MV-4-11 (cell line): Measurements from ENCODE around the gene TSPAN9.

Experiments used
- DNase-seq: peaks from one replicate; lab custom pipeline; 2025; lab: John Stamatoyannopoulos, UW

Gene TSPAN9

GRCh38 chr12:3275171-3276041, 198.2 kb downstream of the TSPAN9 start:
- DNase-seq: peak; percentile 37

GRCh38 chr12:3276226-3276625, 199.0 kb downstream of the TSPAN9 start:
- no peak for DNase-seq

- no peak for DNase-seq
Measured at GRCh38 chr12:3277306-3277943, 200.2 kb downstream of the TSPAN9 start.

GRCh38 chr12:3278681-3279414, 201.7 kb downstream of the TSPAN9 start:
- DNase-seq: no peak

GRCh38 chr12:3279415-3279780, 202.2 kb downstream of the TSPAN9 start:
- DNase-seq: no peak

GRCh38 chr12:3279832-3280231, 202.7 kb downstream of the TSPAN9 start:
- DNase-seq: no peak

GRCh38 chr12:3280967-3281366, 203.8 kb downstream of the TSPAN9 start:
- DNase-seq: no peak

GRCh38 chr12:3281588-3282383, 204.6 kb downstream of the TSPAN9 start:
- DNase-seq: peak; percentile 60

GRCh38 chr12:3282384-3282670, 205.1 kb downstream of the TSPAN9 start:
- DNase-seq: no peak

GRCh38 chr12:3283137-3283680, 206.0 kb downstream of the TSPAN9 start:
- DNase-seq: no peak

GRCh38 chr12:3284405-3284804, 207.2 kb downstream of the TSPAN9 start:
- DNase-seq: no peak

- no peak for DNase-seq
Measured at GRCh38 chr12:3285570-3285969, 208.4 kb downstream of the TSPAN9 start.

- DNase-seq: no peak
Measured at GRCh38 chr12:3288690-3289089, 211.5 kb downstream of the TSPAN9 start.

- DNase-seq: no peak
Measured at GRCh38 chr12:3289702-3290101, 212.5 kb downstream of the TSPAN9 start.

- DNase-seq: no peak
Measured at GRCh38 chr12:3291939-3292338, 214.8 kb downstream of the TSPAN9 start.

- DNase-seq: no peak
Measured at GRCh38 chr12:3292677-3293412, 215.7 kb downstream of the TSPAN9 start.

GRCh38 chr12:3293446-3294161, 216.4 kb downstream of the TSPAN9 start:
- DNase-seq: no peak

GRCh38 chr12:3294481-3294911, 217.3 kb downstream of the TSPAN9 start:
- DNase-seq: no peak

GRCh38 chr12:3295225-3295624, 218.0 kb downstream of the TSPAN9 start:
- DNase-seq: no peak

- no peak for DNase-seq
Measured at GRCh38 chr12:3295646-3296408, 218.6 kb downstream of the TSPAN9 start.
